HG03139 (cell line): ENCODE measurements around the gene PAK1IP1.
"Not testable (repeated sequence)": the region's sequence is repeated elsewhere in the genome, so short reads cannot be mapped to it uniquely, and the experiment has no call there.

Experiments used
- ATAC-seq: cut with Tn5 transposase; IDR thresholded peaks from one replicate; pipeline ENCODE4 v1.9.1; 2021; ENCODE audit not compliant: unreplicated experiment

Gene PAK1IP1

GRCh38 chr6:10740061-10740460 lies 45.3 kb downstream of the PAK1IP1 start:
- no peak for ATAC-seq

- not testable (repeated sequence) for ATAC-seq
Observed at GRCh38 chr6:10741643-10742042, 46.9 kb downstream of the PAK1IP1 start.

GRCh38 chr6:10742251-10742650 lies 47.5 kb downstream of the PAK1IP1 start:
- no peak for ATAC-seq

- ATAC-seq = no peak
Observed at GRCh38 chr6:10743515-10743914, 48.7 kb downstream of the PAK1IP1 start.

GRCh38 chr6:10745116-10745515 lies 50.3 kb downstream of the PAK1IP1 start:
- no peak for ATAC-seq

- ATAC-seq = no peak
Observed at GRCh38 chr6:10746915-10747250, 52.1 kb downstream of the PAK1IP1 start.

- ATAC-seq = peak; percentile 94
Observed at GRCh38 chr6:10747251-10747972, 52.6 kb downstream of the PAK1IP1 start, which contains the start of gene TMEM14B. Gene TMEM14B, plus strand, starts transcription at chr6:10747805. Its CDS starts 1,441 bp downstream, at chr6:10749246.

- ATAC-seq = no peak
Observed at GRCh38 chr6:10749734-10750133, 55.0 kb downstream of the PAK1IP1 start.

GRCh38 chr6:10750568-10750967 lies 55.8 kb downstream of the PAK1IP1 start:
- not testable (repeated sequence) for ATAC-seq

GRCh38 chr6:10751757-10752156 lies 57.0 kb downstream of the PAK1IP1 start:
- not testable (repeated sequence) for ATAC-seq

- no peak for ATAC-seq
Observed at GRCh38 chr6:10756085-10756484, 61.3 kb downstream of the PAK1IP1 start.
